Sciatic nerve (tissue), 2 donors: ENCODE data around the gene CRTAC1. TPM values are rescaled to one million over a fixed set of nuclear protein-coding genes. Genes with fewer than 3 reads are reported as not detected.

Experiments
- ATAC-seq: fragments of 200-7000 bp; cut with Tn5 transposase; one replicate; pipeline ENCODE4 v1.9.1; 2020; ENCODE audit warnings: mild to moderate bottlenecking, moderate library complexity
- DNase-seq: peaks from one replicate; pipeline ENCODE4 v3.0.0-alpha.2; 2020; ENCODE audit warnings: low spot score
- intact Hi-C: fragments of 100-400 bp; cut with DNase I; formaldehyde crosslinking; loops from one replicate; pipeline ENCODE4 v1.14.2; 2022
- total RNA-seq: library from RNA; stranded (reverse); fragmentation: NEBNext Ultra II Directional; extraction: Animal tissue kit (Norgen Biotek cat#: 25700); gene quantifications from one replicate; pipeline ENCODE4 v1.2.1, GENCODE V29; 2021
- donor health status: DM: no; HTN: no; CAD: no.
- donor health status: DM: no; HTN: no; CAD: no.

CRTAC1 gene
- 23.0 TPM for total RNA-seq

- DNase-seq (peak; percentile 80), ATAC-seq (peak; percentile 93)
- intact Hi-C loops, result no loop called here
Observed at GRCh38 chr10:98030093-98030821, at the start of gene CRTAC1. TSS of gene CRTAC1 (minus strand) at chr10:98030621. CDS start at chr10:98030472, 149 bp downstream.

- DNase-seq (no peak), ATAC-seq (no peak)
- intact Hi-C loops, result no loop called here
Observed at GRCh38 chr10:98078774-98079173, 48.4 kb upstream of the CRTAC1 start.

GRCh38 chr10:98077223-98077622 lies 46.8 kb upstream of the CRTAC1 start:
- DNase-seq, result no peak
- ATAC-seq, result no peak
- intact Hi-C loops, result no loop called here

GRCh38 chr10:98076086-98076485 lies 45.7 kb upstream of the CRTAC1 start:
- DNase-seq (no peak), ATAC-seq (no peak)
- intact Hi-C loops, result no loop called here

GRCh38 chr10:98074315-98074911 lies 44.0 kb upstream of the CRTAC1 start:
- intact Hi-C loops, result no loop called here
- DNase-seq (no peak), ATAC-seq (no peak)

- intact Hi-C loops, result no loop called here
- ATAC-seq (no peak), DNase-seq (no peak)
Observed at GRCh38 chr10:98067165-98067564, 36.7 kb upstream of the CRTAC1 start.

GRCh38 chr10:98063740-98064027 lies 33.3 kb upstream of the CRTAC1 start:
- intact Hi-C loops, result no loop called here
- no peak for DNase-seq
- ATAC-seq, result no peak

GRCh38 chr10:98062424-98062823 lies 32.0 kb upstream of the CRTAC1 start:
- no peak for ATAC-seq

GRCh38 chr10:98060079-98060478 lies 29.7 kb upstream of the CRTAC1 start:
- DNase-seq, result no peak
- intact Hi-C loops, result no loop called here
- no peak for ATAC-seq

More at GRCh38 chr10:98062424-98062823, 32.0 kb upstream of the CRTAC1 start:
- no peak for DNase-seq
- intact Hi-C loops, result no loop called here

- no peak for DNase-seq
- ATAC-seq, result no peak
- intact Hi-C loops, result no loop called here
Observed at GRCh38 chr10:98058295-98058694, 27.9 kb upstream of the CRTAC1 start.

GRCh38 chr10:98055841-98056516 lies 25.6 kb upstream of the CRTAC1 start:
- intact Hi-C loops, result no loop called here
- DNase-seq (no peak), ATAC-seq (no peak)

GRCh38 chr10:98047009-98047741 lies 16.8 kb upstream of the CRTAC1 start:
- DNase-seq (peak; percentile 68), ATAC-seq (peak; percentile 86)
- intact Hi-C loops, result no loop called here

GRCh38 chr10:98045785-98046389 lies 15.5 kb upstream of the CRTAC1 start:
- ATAC-seq (peak; percentile 70), DNase-seq (peak; percentile 68)

GRCh38 chr10:98041352-98042043 lies 11.1 kb upstream of the CRTAC1 start:
- intact Hi-C loops, result loop anchor here (5.0 kb wide), 1 partner anchor 124 kb away; no protein-coding TSS in a partner anchor
- peak; percentile 82 for DNase-seq
- ATAC-seq, result peak; percentile 78

More at GRCh38 chr10:98045785-98046389, 15.5 kb upstream of the CRTAC1 start:
- intact Hi-C loops, result no loop called here

- DNase-seq, result no peak
- intact Hi-C loops, result loop anchor here (5.0 kb wide), 1 partner anchor 123 kb away; no protein-coding TSS in a partner anchor
- no peak for ATAC-seq
Observed at GRCh38 chr10:98039690-98040381, 9.4 kb upstream of the CRTAC1 start.

- no peak for DNase-seq
- no peak for ATAC-seq
- intact Hi-C loops, result no loop called here
Observed at GRCh38 chr10:98038288-98038687, 7.9 kb upstream of the CRTAC1 start.

- no peak for ATAC-seq
- DNase-seq, result no peak
- intact Hi-C loops, result no loop called here
Observed at GRCh38 chr10:98035599-98035998, 5.2 kb upstream of the CRTAC1 start.

- intact Hi-C loops, result no loop called here
- DNase-seq, result no peak
- no peak for ATAC-seq
Observed at GRCh38 chr10:98033515-98033914, 3.1 kb upstream of the CRTAC1 start.
